Adrenal gland (tissue), 5 donors: Measurements from ENCODE around the gene RAB26.

Source experiments
- POLR2A ChIP-seq, 2 donors: fragments of 450-650 bp; IDR thresholded peaks; one replicate each; pipeline ENCODE4 v1.6.1; 2017; ENCODE audit warnings: antibody characterized with exemption in 2 of 2, mild to moderate bottlenecking in 2 of 2, moderate library complexity in 1 of 2
- TF ChIP-seq, protein P1 (sequence below), 6 experiments: fragments of 450-650 bp in 4 of 6; fragments of 200-600 bp in 2 of 6; sonication (generic) in 1 of 6; IDR thresholded peaks; 1 replicate in 5 of 6; 2 replicates in 1 of 6; pipeline versions ENCODE4 v1.5.1 to v1.8.0; 2016 to 2021; ENCODE audit warnings: antibody characterized with exemption in 6 of 6, mild to moderate bottlenecking in 2 of 6, moderate library complexity in 1 of 6
- donor health status: DM: no; HTN: no; CAD: no.

DNA sequence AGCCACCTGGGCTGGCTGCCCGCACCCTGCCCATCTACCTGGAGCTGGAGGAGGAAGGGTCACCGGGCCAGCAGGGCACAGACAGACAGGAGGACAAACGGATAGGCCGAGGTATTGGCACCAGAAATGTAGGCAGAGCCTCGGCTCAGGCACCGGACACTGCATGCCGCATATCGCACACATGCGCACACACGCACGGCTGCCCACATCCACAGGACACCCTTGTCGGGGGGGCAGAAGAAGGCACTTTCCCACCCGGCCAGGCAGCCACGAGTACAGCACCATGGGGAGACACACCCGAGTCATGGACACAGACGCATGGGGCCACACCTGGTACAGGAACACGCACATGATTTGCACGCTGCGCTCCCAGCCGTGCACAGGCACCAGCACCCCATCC lies 33.5 kb downstream of the RAB26 start:
- TF ChIP-seq, protein P1, sequence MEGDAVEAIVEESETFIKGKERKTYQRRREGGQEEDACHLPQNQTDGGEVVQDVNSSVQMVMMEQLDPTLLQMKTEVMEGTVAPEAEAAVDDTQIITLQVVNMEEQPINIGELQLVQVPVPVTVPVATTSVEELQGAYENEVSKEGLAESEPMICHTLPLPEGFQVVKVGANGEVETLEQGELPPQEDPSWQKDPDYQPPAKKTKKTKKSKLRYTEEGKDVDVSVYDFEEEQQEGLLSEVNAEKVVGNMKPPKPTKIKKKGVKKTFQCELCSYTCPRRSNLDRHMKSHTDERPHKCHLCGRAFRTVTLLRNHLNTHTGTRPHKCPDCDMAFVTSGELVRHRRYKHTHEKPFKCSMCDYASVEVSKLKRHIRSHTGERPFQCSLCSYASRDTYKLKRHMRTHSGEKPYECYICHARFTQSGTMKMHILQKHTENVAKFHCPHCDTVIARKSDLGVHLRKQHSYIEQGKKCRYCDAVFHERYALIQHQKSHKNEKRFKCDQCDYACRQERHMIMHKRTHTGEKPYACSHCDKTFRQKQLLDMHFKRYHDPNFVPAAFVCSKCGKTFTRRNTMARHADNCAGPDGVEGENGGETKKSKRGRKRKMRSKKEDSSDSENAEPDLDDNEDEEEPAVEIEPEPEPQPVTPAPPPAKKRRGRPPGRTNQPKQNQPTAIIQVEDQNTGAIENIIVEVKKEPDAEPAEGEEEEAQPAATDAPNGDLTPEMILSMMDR (IDR thresholded peaks at IDR 0.05): no peak
- TF ChIP-seq POLR2A (IDR thresholded peaks at IDR 0.05): no peak
